Dendritic cell treated with granulocyte-macrophage colony-stimulating factor and Interleukin-4, amounts not matched to agents 40 ng/mL and 50 ng/mL, for 4 days (primary cell): ENCODE results near the gene SNX30.
A peak's percentile ranks its signal among the peaks of the same experiment; 100 is the strongest.

Experiments used
- H3K27ac Mint-ChIP-seq: one replicate; pipeline ENCODE4 v1.8.0; 2022; ENCODE audit warnings: mild to moderate bottlenecking, mixed read lengths
- H3K27me3 Mint-ChIP-seq: one replicate; pipeline ENCODE4 v1.8.0; 2022; ENCODE audit warnings: mild to moderate bottlenecking, mixed read lengths
- H3K36me3 Mint-ChIP-seq: one replicate; pipeline ENCODE4 v1.8.0; 2022; ENCODE audit warnings: low read depth, mixed read lengths
- H3K4me1 Mint-ChIP-seq: one replicate; pipeline ENCODE4 v1.8.0; 2022; ENCODE audit warnings: low read depth, mixed read lengths
- H3K4me3 Mint-ChIP-seq: one replicate; pipeline ENCODE4 v1.8.0; 2022; ENCODE audit warnings: mild to moderate bottlenecking, moderate library complexity, mixed read lengths
- H3K9me3 Mint-ChIP-seq: one replicate; pipeline ENCODE4 v1.8.0; 2022; ENCODE audit warnings: mixed read lengths
- intact Hi-C: fragments of 100-400 bp; cut with micrococcal nuclease; formaldehyde crosslinking; loops from one replicate; pipeline ENCODE4 v1.15.0; 2022

The SNX30 gene

GRCh38 chr9:112885324-112885723, 134.8 kb downstream of the SNX30 start:
- H3K27ac Mint-ChIP-seq: no peak overlapping the region
- H3K36me3 Mint-ChIP-seq: peaks cover 39% of the 10 kb centered on the region

GRCh38 chr9:112886351-112886750, 135.8 kb downstream of the SNX30 start:
- H3K36me3 Mint-ChIP-seq: peaks cover 31% of the 10 kb centered on the region
- H3K27me3 Mint-ChIP-seq: peaks cover 8% of the 10 kb centered on the region
- no peaks in the 10 kb centered on the region for H3K9me3 Mint-ChIP-seq
- intact Hi-C loops: loop anchor here (5.0 kb wide), 1 partner anchor 129 kb away; no protein-coding TSS in a partner anchor
- no peak overlapping the region for H3K27ac Mint-ChIP-seq
- H3K4me1 Mint-ChIP-seq: peaks cover 91% of the 10 kb centered on the region
- H3K4me3 Mint-ChIP-seq: no peak overlapping the region

More at GRCh38 chr9:112885324-112885723, 134.8 kb downstream of the SNX30 start:
- Mint-ChIP-seq H3K9me3 (no peaks in the 10 kb centered on the region), H3K27me3 (peaks cover 8% of the 10 kb centered on the region), H3K4me3 (no peak overlapping the region), H3K4me1 (peaks cover 90% of the 10 kb centered on the region)
- intact Hi-C loops: loop anchor here (5.0 kb wide), 1 partner anchor 128 kb away; no protein-coding TSS in a partner anchor

GRCh38 chr9:112887381-112887780, 136.8 kb downstream of the SNX30 start:
- Mint-ChIP-seq H3K4me1 (peaks cover 92% of the 10 kb centered on the region), H3K4me3 (no peak overlapping the region), H3K36me3 (peaks cover 20% of the 10 kb centered on the region), H3K9me3 (no peaks in the 10 kb centered on the region), H3K27ac (peak overlapping the region; percentile 11), H3K27me3 (peaks cover 8% of the 10 kb centered on the region)
- intact Hi-C loops: loop anchor here (1.0 to 5.0 kb wide), 2 partner anchors 43 to 130 kb away; no protein-coding TSS in a partner anchor

- Mint-ChIP-seq H3K4me1 (peaks cover 92% of the 10 kb centered on the region), H3K9me3 (no peaks in the 10 kb centered on the region), H3K27ac (peak within 1 kb of the TSS; percentile 87), H3K36me3 (peaks cover 5% of the 10 kb centered on the region), H3K4me3 (peak within 1 kb of the TSS; percentile 90), H3K27me3 (peaks cover 8% of the 10 kb centered on the region)
- intact Hi-C loops: no loop called here
Observed at GRCh38 chr9:112890106-112891081, 139.8 kb downstream of the SNX30 start, which contains the start of gene SLC46A2. TSS of gene SLC46A2 (minus strand) at chr9:112890876. CDS start at chr9:112890681, 195 bp downstream.

GRCh38 chr9:112891521-112891920, 141.0 kb downstream of the SNX30 start:
- H3K4me3 Mint-ChIP-seq: peak overlapping the region; percentile 90
- no peaks in the 10 kb centered on the region for H3K36me3 Mint-ChIP-seq
- peaks cover 91% of the 10 kb centered on the region for H3K4me1 Mint-ChIP-seq
- H3K27ac Mint-ChIP-seq: peak overlapping the region; percentile 87
- intact Hi-C loops: no loop called here
- H3K27me3 Mint-ChIP-seq: peaks cover 8% of the 10 kb centered on the region
- no peaks in the 10 kb centered on the region for H3K9me3 Mint-ChIP-seq

GRCh38 chr9:112892981-112893380, 142.4 kb downstream of the SNX30 start:
- intact Hi-C loops: no loop called here
- no peak overlapping the region for H3K4me3 Mint-ChIP-seq
- no peaks in the 10 kb centered on the region for H3K36me3 Mint-ChIP-seq
- peaks cover 8% of the 10 kb centered on the region for H3K27me3 Mint-ChIP-seq
- no peaks in the 10 kb centered on the region for H3K9me3 Mint-ChIP-seq
- peaks cover 86% of the 10 kb centered on the region for H3K4me1 Mint-ChIP-seq
- H3K27ac Mint-ChIP-seq: peak overlapping the region; percentile 89

- Mint-ChIP-seq H3K27ac (peak overlapping the region; percentile 89), H3K36me3 (no peaks in the 10 kb centered on the region), H3K9me3 (no peaks in the 10 kb centered on the region), H3K4me3 (peak overlapping the region; percentile 23), H3K27me3 (peaks cover 8% of the 10 kb centered on the region), H3K4me1 (peaks cover 87% of the 10 kb centered on the region)
- intact Hi-C loops: no loop called here
Observed at GRCh38 chr9:112894041-112894440, 143.5 kb downstream of the SNX30 start.

- Mint-ChIP-seq H3K36me3 (no peaks in the 10 kb centered on the region), H3K27ac (peak overlapping the region; percentile 89), H3K27me3 (peaks cover 5% of the 10 kb centered on the region), H3K4me3 (peak overlapping the region; percentile 23), H3K4me1 (peaks cover 85% of the 10 kb centered on the region), H3K9me3 (no peaks in the 10 kb centered on the region)
- intact Hi-C loops: no loop called here
Observed at GRCh38 chr9:112894699-112895098, 144.1 kb downstream of the SNX30 start.

GRCh38 chr9:112896131-112896530, 145.6 kb downstream of the SNX30 start:
- peaks cover 70% of the 10 kb centered on the region for H3K4me1 Mint-ChIP-seq
- H3K27ac Mint-ChIP-seq: peak overlapping the region; percentile 16
- H3K36me3 Mint-ChIP-seq: no peaks in the 10 kb centered on the region
- H3K9me3 Mint-ChIP-seq: no peaks in the 10 kb centered on the region
- H3K27me3 Mint-ChIP-seq: no peaks in the 10 kb centered on the region
- no peak overlapping the region for H3K4me3 Mint-ChIP-seq
- intact Hi-C loops: no loop called here

- Mint-ChIP-seq H3K27ac (peak overlapping the region; percentile 77), H3K4me1 (peaks cover 56% of the 10 kb centered on the region), H3K9me3 (no peaks in the 10 kb centered on the region), H3K36me3 (no peaks in the 10 kb centered on the region), H3K4me3 (no peak overlapping the region), H3K27me3 (no peaks in the 10 kb centered on the region)
- intact Hi-C loops: no loop called here
Observed at GRCh38 chr9:112898872-112899311, 148.3 kb downstream of the SNX30 start.

- no peaks in the 10 kb centered on the region for H3K9me3 Mint-ChIP-seq
- no peak overlapping the region for H3K27ac Mint-ChIP-seq
- no peaks in the 10 kb centered on the region for H3K27me3 Mint-ChIP-seq
- no peaks in the 10 kb centered on the region for H3K36me3 Mint-ChIP-seq
- H3K4me3 Mint-ChIP-seq: no peak overlapping the region
- peaks cover 52% of the 10 kb centered on the region for H3K4me1 Mint-ChIP-seq
- intact Hi-C loops: loop anchor here (10.0 kb wide), 1 partner anchor 186 kb away; the partner anchor contains the start of gene INIP
Observed at GRCh38 chr9:112900488-112900887, 149.9 kb downstream of the SNX30 start.

GRCh38 chr9:112900901-112901300, 150.3 kb downstream of the SNX30 start:
- H3K36me3 Mint-ChIP-seq: no peaks in the 10 kb centered on the region
- H3K9me3 Mint-ChIP-seq: no peaks in the 10 kb centered on the region
- H3K27ac Mint-ChIP-seq: no peak overlapping the region
- no peaks in the 10 kb centered on the region for H3K27me3 Mint-ChIP-seq
- H3K4me1 Mint-ChIP-seq: peaks cover 48% of the 10 kb centered on the region
- no peak overlapping the region for H3K4me3 Mint-ChIP-seq
- intact Hi-C loops: loop anchor here (10.0 kb wide), 1 partner anchor 186 kb away; the partner anchor contains the start of gene INIP

- H3K9me3 Mint-ChIP-seq: no peaks in the 10 kb centered on the region
- peaks cover 4% of the 10 kb centered on the region for H3K27me3 Mint-ChIP-seq
- intact Hi-C loops: loop anchor here (10.0 kb wide), 1 partner anchor 190 kb away; the partner anchor contains the start of gene INIP
- no peaks in the 10 kb centered on the region for H3K36me3 Mint-ChIP-seq
- no peak overlapping the region for H3K27ac Mint-ChIP-seq
- peaks cover 18% of the 10 kb centered on the region for H3K4me1 Mint-ChIP-seq
- no peak overlapping the region for H3K4me3 Mint-ChIP-seq
Observed at GRCh38 chr9:112905084-112905483, 154.5 kb downstream of the SNX30 start.

- H3K27ac Mint-ChIP-seq: no peak overlapping the region
Observed at GRCh38 chr9:112911736-112912135, 161.2 kb downstream of the SNX30 start.

More at GRCh38 chr9:112911736-112912135, 161.2 kb downstream of the SNX30 start:
- intact Hi-C loops: no loop called here
- no peaks in the 10 kb centered on the region for H3K4me1 Mint-ChIP-seq
- no peaks in the 10 kb centered on the region for H3K9me3 Mint-ChIP-seq
- H3K27me3 Mint-ChIP-seq: peaks cover 11% of the 10 kb centered on the region
- no peak overlapping the region for H3K4me3 Mint-ChIP-seq
- H3K36me3 Mint-ChIP-seq: no peaks in the 10 kb centered on the region
